HEK293 (cell line): ENCODE measurements around the gene KLRC3.
A peak's percentile ranks its signal among the peaks of the same experiment; 100 is the strongest.

Experiments used
- CTCF ChIA-PET: fragments of 350-600 bp; formaldehyde crosslinking; extraction: SDS; loops from one replicate; lab custom pipeline; 2021; ENCODE audit warnings: antibody characterized with exemption; lab: Yijun Ruan, JAX
- POLR2A ChIA-PET: fragments of 300-600 bp; formaldehyde crosslinking; extraction: SDS; loops from one replicate; lab custom pipeline; 2020; ENCODE audit warnings: antibody characterized with exemption, inconsistent platforms; lab: Yijun Ruan, JAX
- H3K27ac ChIP-seq: fragments of 200-500 bp; sonication (Bioruptor generic); 2 replicates; pipeline ENCODE4 v1.5.1; 2014; ENCODE audit warnings: low read depth, low read length, control low read depth, inconsistent platforms; ENCODE audit errors: extremely low read depth
- H3K36me3 ChIP-seq, 2 experiments: fragments of 200-500 bp in 1 of 2; sonication (Bioruptor generic) in 1 of 2; 1 replicate in 1 of 2; 2 replicates in 1 of 2; pipeline ENCODE4 v1.5.1; 2014 to 2017; ENCODE audit warnings: inconsistent platforms in 2 of 2, low read length in 2 of 2; ENCODE audit not compliant: control insufficient read depth in 2 of 2, insufficient read depth in 1 of 2
- H3K4me1 ChIP-seq: fragments of 200-500 bp; sonication (Bioruptor generic); 2 replicates; pipeline ENCODE4 v1.5.1; 2014; ENCODE audit warnings: mild to moderate bottlenecking, low read length, inconsistent platforms; ENCODE audit not compliant: control insufficient read depth, insufficient read depth
- H3K4me3 ChIP-seq: 2 replicates; pipeline ENCODE4 v1.5.1; 2011; ENCODE audit warnings: low read depth, mild to moderate bottlenecking, control low read depth, low read length, moderate library complexity
- H3K9me3 ChIP-seq: fragments of 200-500 bp; sonication (Bioruptor generic); 2 replicates; pipeline ENCODE4 v1.5.1; 2014; ENCODE audit warnings: low read depth, low read length, inconsistent platforms; ENCODE audit not compliant: control insufficient read depth, insufficient read depth
- KLF8 ChIP-seq: fragments of 450-650 bp; formaldehyde crosslinking; IDR thresholded peaks from 2 replicates; pipeline ENCODE4 v1.5.1; 2016; ENCODE audit warnings: missing biosample characterization, missing genetic modification characterization
- SETDB1 ChIP-seq: IDR thresholded peaks from one replicate; pipeline ENCODE4 v1.6.1; 2017; ENCODE audit warnings: mild to moderate bottlenecking, low read length, moderate library complexity, mixed read lengths; ENCODE audit not compliant: insufficient read length
- ZNF221 ChIP-seq: fragments of 450-650 bp; formaldehyde crosslinking; IDR thresholded peaks from 2 replicates; pipeline ENCODE4 v1.5.1; 2017; ENCODE audit warnings: missing biosample characterization, missing genetic modification characterization, borderline replicate concordance
- ZNF501 ChIP-seq: fragments of 450-650 bp; formaldehyde crosslinking; IDR thresholded peaks from 2 replicates; pipeline ENCODE4 v1.5.1; 2016; ENCODE audit warnings: missing biosample characterization, missing genetic modification characterization
- ZNF596 ChIP-seq: fragments of 450-650 bp; IDR thresholded peaks from 2 replicates; pipeline ENCODE4 v1.5.0; 2018; ENCODE audit warnings: missing biosample characterization, mild to moderate bottlenecking, missing genetic modification characterization, moderate library complexity
- TF ChIP-seq, protein P1 (sequence below): fragments of 450-650 bp; formaldehyde crosslinking; IDR thresholded peaks from 2 replicates; pipeline ENCODE4 v1.5.1; 2016; ENCODE audit warnings: missing biosample characterization, missing genetic modification characterization
- TF ChIP-seq, protein P2 (sequence below): fragments of 450-650 bp; formaldehyde crosslinking; IDR thresholded peaks from 2 replicates; pipeline ENCODE4; 2016; ENCODE audit warnings: missing biosample characterization, missing genetic modification characterization
- TF ChIP-seq, protein P3 (sequence below): fragments of 450-650 bp; formaldehyde crosslinking; IDR thresholded peaks from 2 replicates; pipeline ENCODE4 v1.5.1; 2016; ENCODE audit warnings: missing biosample characterization, missing genetic modification characterization, low read depth
- TF ChIP-seq, protein P4 (sequence below): fragments of 450-650 bp; formaldehyde crosslinking; IDR thresholded peaks from 2 replicates; pipeline ENCODE4 v1.5.1; 2016; ENCODE audit warnings: missing biosample characterization, missing genetic modification characterization
- TF ChIP-seq, protein P5 (sequence below): fragments of 450-650 bp; formaldehyde crosslinking; IDR thresholded peaks from 2 replicates; pipeline ENCODE4 v1.5.1; 2016; ENCODE audit warnings: missing biosample characterization, missing genetic modification characterization, borderline replicate concordance

The KLRC3 gene

DNA sequence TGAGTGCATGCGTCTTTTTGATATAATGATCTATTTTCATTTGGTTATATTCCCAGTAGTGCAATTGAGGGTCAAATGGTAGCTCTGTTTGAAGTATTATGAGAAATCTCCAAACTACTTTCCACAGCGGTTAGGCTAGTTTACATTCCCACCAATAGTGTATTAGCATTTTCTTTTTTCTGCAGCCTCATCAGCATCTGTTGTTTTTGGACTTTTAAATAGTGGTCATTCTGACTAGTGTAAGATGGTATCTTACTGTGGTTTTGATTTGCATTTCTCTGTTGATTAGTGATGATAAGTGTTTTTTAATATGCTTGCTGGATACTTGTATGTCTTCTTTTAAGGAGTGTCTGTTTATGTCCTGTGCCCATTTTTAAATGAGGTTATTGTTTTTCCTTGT is 36.5 kb upstream of the KLRC3 start (continued):
- TF ChIP-seq, protein P1, sequence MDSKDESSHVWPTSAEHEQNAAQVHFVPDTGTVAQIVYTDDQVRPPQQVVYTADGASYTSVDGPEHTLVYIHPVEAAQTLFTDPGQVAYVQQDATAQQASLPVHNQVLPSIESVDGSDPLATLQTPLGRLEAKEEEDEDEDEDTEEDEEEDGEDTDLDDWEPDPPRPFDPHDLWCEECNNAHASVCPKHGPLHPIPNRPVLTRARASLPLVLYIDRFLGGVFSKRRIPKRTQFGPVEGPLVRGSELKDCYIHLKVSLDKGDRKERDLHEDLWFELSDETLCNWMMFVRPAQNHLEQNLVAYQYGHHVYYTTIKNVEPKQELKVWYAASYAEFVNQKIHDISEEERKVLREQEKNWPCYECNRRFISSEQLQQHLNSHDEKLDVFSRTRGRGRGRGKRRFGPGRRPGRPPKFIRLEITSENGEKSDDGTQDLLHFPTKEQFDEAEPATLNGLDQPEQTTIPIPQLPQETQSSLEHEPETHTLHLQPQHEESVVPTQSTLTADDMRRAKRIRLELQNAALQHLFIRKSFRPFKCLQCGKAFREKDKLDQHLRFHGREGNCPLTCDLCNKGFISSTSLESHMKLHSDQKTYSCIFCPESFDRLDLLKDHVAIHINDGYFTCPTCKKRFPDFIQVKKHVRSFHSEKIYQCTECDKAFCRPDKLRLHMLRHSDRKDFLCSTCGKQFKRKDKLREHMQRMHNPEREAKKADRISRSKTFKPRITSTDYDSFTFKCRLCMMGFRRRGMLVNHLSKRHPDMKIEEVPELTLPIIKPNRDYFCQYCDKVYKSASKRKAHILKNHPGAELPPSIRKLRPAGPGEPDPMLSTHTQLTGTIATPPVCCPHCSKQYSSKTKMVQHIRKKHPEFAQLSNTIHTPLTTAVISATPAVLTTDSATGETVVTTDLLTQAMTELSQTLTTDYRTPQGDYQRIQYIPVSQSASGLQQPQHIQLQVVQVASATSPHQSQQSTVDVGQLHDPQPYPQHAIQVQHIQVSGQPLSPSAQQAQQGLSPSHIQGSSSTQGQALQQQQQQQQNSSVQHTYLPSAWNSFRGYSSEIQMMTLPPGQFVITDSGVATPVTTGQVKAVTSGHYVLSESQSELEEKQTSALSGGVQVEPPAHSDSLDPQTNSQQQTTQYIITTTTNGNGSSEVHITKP (tag by site-specific recombination) = no peak
- TF ChIP-seq, protein P2, sequence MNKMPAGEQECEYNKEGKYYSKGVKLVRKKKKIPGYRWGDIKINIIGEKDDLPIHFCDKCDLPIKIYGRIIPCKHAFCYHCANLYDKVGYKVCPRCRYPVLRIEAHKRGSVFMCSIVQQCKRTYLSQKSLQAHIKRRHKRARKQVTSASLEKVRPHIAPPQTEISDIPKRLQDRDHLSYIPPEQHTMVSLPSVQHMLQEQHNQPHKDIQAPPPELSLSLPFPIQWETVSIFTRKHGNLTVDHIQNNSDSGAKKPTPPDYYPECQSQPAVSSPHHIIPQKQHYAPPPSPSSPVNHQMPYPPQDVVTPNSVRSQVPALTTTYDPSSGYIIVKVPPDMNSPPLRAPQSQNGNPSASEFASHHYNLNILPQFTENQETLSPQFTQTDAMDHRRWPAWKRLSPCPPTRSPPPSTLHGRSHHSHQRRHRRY (tag by site-specific recombination) = no peak
- TF ChIP-seq ZNF501 (tag by site-specific recombination) (no peak), ZNF596 (tag by site-specific recombination) (no peak)
- TF ChIP-seq, protein P3, sequence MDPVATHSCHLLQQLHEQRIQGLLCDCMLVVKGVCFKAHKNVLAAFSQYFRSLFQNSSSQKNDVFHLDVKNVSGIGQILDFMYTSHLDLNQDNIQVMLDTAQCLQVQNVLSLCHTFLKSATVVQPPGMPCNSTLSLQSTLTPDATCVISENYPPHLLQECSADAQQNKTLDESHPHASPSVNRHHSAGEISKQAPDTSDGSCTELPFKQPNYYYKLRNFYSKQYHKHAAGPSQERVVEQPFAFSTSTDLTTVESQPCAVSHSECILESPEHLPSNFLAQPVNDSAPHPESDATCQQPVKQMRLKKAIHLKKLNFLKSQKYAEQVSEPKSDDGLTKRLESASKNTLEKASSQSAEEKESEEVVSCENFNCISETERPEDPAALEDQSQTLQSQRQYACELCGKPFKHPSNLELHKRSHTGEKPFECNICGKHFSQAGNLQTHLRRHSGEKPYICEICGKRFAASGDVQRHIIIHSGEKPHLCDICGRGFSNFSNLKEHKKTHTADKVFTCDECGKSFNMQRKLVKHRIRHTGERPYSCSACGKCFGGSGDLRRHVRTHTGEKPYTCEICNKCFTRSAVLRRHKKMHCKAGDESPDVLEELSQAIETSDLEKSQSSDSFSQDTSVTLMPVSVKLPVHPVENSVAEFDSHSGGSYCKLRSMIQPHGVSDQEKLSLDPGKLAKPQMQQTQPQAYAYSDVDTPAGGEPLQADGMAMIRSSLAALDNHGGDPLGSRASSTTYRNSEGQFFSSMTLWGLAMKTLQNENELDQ = no peak

DNA sequence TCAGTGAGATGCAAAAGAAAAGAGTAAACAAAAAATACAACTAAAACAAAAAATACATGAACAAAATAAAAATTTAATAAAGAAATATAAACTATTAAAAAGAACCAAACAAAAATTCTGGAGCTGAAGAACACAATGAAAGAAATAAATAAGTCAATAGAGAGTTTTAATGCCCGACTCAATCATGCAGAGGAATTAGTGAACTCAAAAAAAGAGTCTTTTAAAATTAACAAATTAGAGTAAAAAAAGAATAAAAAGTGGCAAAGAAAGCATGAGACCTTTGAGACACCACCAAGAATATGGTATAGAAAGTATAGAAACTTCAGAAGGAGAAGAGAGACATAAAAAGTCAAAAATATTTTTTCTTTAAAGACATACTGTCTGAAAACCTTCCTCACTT is 35.4 kb upstream of the KLRC3 start:
- no peaks in the 10 kb centered on the region for H3K4me1 ChIP-seq
- H3K4me3 ChIP-seq = no peak overlapping the region
- no peak overlapping the region for H3K27ac ChIP-seq
- ChIA-PET POLR2A (no interaction called here), CTCF (interaction anchor here (0.8 kb wide), 1 partner anchor 13 kb away, joined by 3 read pairs; no protein-coding TSS in a partner anchor)
- no peak for TF ChIP-seq ZNF221 (tag by site-specific recombination)
- TF ChIP-seq, protein P4, sequence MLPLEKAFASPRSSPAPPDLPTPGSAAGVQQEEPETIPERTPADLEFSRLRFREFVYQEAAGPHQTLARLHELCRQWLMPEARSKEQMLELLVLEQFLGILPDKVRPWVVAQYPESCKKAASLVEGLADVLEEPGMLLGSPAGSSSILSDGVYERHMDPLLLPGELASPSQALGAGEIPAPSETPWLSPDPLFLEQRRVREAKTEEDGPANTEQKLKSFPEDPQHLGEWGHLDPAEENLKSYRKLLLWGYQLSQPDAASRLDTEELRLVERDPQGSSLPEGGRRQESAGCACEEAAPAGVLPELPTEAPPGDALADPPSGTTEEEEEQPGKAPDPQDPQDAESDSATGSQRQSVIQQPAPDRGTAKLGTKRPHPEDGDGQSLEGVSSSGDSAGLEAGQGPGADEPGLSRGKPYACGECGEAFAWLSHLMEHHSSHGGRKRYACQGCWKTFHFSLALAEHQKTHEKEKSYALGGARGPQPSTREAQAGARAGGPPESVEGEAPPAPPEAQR (tag by site-specific recombination) = no peak
- TF ChIP-seq SETDB1 = peak; percentile 82
- TF ChIP-seq KLF8 (tag by site-specific recombination) = 0 out of 2 replicates have a peak, but pooled peaks have one; percentile 18
- no peaks in the 10 kb centered on the region for H3K36me3 ChIP-seq
- no peaks in the 10 kb centered on the region for H3K9me3 ChIP-seq

DNA sequence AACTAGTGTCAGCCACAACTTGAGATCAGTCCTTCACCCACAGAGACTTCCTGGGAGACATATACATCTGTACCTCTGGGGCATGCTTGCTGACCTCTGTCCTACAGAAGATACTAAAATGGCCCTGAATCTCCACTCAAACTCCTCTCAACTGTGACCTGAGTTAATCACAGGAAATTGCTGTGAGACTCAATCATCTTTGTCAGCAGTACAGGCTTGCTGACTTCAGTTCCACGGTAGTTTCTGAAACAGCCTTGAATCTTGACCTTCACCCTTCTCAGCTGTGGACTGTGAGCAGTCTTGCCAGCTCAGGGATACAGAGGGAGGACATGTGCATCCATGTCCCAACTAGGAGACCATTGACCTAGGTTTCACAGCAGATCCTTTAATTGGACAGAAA is 34.1 kb upstream of the KLRC3 start:
- POLR2A ChIA-PET = no interaction called here
- Histone ChIP-seq H3K27ac (no peak overlapping the region), H3K4me1 (no peaks in the 10 kb centered on the region), H3K36me3 (no peaks in the 10 kb centered on the region), H3K4me3 (no peak overlapping the region), H3K9me3 (no peaks in the 10 kb centered on the region)
- TF ChIP-seq, protein P5, sequence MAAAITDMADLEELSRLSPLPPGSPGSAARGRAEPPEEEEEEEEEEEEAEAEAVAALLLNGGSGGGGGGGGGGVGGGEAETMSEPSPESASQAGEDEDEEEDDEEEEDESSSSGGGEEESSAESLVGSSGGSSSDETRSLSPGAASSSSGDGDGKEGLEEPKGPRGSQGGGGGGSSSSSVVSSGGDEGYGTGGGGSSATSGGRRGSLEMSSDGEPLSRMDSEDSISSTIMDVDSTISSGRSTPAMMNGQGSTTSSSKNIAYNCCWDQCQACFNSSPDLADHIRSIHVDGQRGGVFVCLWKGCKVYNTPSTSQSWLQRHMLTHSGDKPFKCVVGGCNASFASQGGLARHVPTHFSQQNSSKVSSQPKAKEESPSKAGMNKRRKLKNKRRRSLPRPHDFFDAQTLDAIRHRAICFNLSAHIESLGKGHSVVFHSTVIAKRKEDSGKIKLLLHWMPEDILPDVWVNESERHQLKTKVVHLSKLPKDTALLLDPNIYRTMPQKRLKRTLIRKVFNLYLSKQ = no peak
- CTCF ChIA-PET = no interaction called here
